Osteocyte (in vitro differentiated cells): ENCODE data around the gene PALM3. TPM values are rescaled to one million over a fixed set of nuclear protein-coding genes. Genes with fewer than 3 reads are reported as not detected.

Experiments
- DNase-seq: peaks from one replicate; pipeline ENCODE4 v3.0.0; 2021; ENCODE audit warnings: mixed read lengths; ENCODE audit not compliant: unreplicated experiment; ENCODE audit errors: extremely low spot score
- H3K27ac Mint-ChIP-seq: one replicate; pipeline ENCODE4 v1.8.0; 2021; ENCODE audit warnings: mild to moderate bottlenecking, mixed read lengths; ENCODE audit not compliant: unreplicated experiment
- H3K27me3 Mint-ChIP-seq: one replicate; pipeline ENCODE4 v1.8.0; 2021; ENCODE audit warnings: mixed read lengths; ENCODE audit not compliant: unreplicated experiment
- H3K36me3 Mint-ChIP-seq: one replicate; pipeline ENCODE4 v1.8.0; 2021; ENCODE audit warnings: mixed read lengths; ENCODE audit not compliant: unreplicated experiment
- H3K4me1 Mint-ChIP-seq: one replicate; pipeline ENCODE4 v1.8.0; 2021; ENCODE audit warnings: mixed read lengths; ENCODE audit not compliant: unreplicated experiment
- H3K4me3 Mint-ChIP-seq: one replicate; pipeline ENCODE4 v1.8.0; 2021; ENCODE audit warnings: mild to moderate bottlenecking, moderate library complexity, mixed read lengths; ENCODE audit not compliant: unreplicated experiment
- H3K9me3 Mint-ChIP-seq: one replicate; pipeline ENCODE4 v1.8.0; 2021; ENCODE audit warnings: mixed read lengths; ENCODE audit not compliant: unreplicated experiment
- CTCF ChIP-seq: fragments of 200-600 bp; sonication (generic); IDR thresholded peaks from 2 replicates; pipeline ENCODE4 v1.5.0; 2021; ENCODE audit warnings: antibody characterized with exemption, mild to moderate bottlenecking, moderate library complexity
- total RNA-seq: library from RNA; stranded (reverse); gene quantifications from 2 replicates; pipeline ENCODE4 v1.2.1, GENCODE V29; 2021

The PALM3 gene
- total RNA-seq, 1 donor from 2014 or later, result 0.30 TPM

- no peak for DNase-seq
- no peaks in the 10 kb centered on the region for H3K27me3 Mint-ChIP-seq
- peak overlapping the region; percentile 98 for H3K27ac Mint-ChIP-seq
- peaks cover 21% of the 10 kb centered on the region for H3K4me1 Mint-ChIP-seq
- TF ChIP-seq CTCF, result no peak
- peak overlapping the region; percentile 97 for H3K4me3 Mint-ChIP-seq
- H3K36me3 Mint-ChIP-seq, result peaks cover 2% of the 10 kb centered on the region
- no peaks in the 10 kb centered on the region for H3K9me3 Mint-ChIP-seq
Measured at GRCh38 chr19:14081797-14082674, 20.2 kb upstream of the PALM3 start.

GRCh38 chr19:14080887-14081796 lies 19.3 kb upstream of the PALM3 start:
- Mint-ChIP-seq H3K27ac (peak overlapping the region; percentile 98), H3K27me3 (no peaks in the 10 kb centered on the region), H3K4me3 (peak overlapping the region; percentile 97), H3K4me1 (peaks cover 21% of the 10 kb centered on the region), H3K9me3 (no peaks in the 10 kb centered on the region), H3K36me3 (no peaks in the 10 kb centered on the region)
- DNase-seq, result peak; percentile 99
- no peak for TF ChIP-seq CTCF

- no peak for TF ChIP-seq CTCF
- no peak for DNase-seq
- Mint-ChIP-seq H3K36me3 (no peaks in the 10 kb centered on the region), H3K27ac (no peak overlapping the region), H3K4me3 (no peak overlapping the region), H3K4me1 (peaks cover 35% of the 10 kb centered on the region), H3K27me3 (no peaks in the 10 kb centered on the region), H3K9me3 (no peaks in the 10 kb centered on the region)
Measured at GRCh38 chr19:14078411-14078810, 16.5 kb upstream of the PALM3 start.

GRCh38 chr19:14073925-14074838 lies 12.3 kb upstream of the PALM3 start:
- H3K36me3 Mint-ChIP-seq, result no peaks in the 10 kb centered on the region
- no peak for DNase-seq
- no peaks in the 10 kb centered on the region for H3K27me3 Mint-ChIP-seq
- H3K9me3 Mint-ChIP-seq, result no peaks in the 10 kb centered on the region
- no peak for TF ChIP-seq CTCF
- peak overlapping the region; percentile 79 for H3K27ac Mint-ChIP-seq
- H3K4me1 Mint-ChIP-seq, result peaks cover 22% of the 10 kb centered on the region
- peak overlapping the region; percentile 91 for H3K4me3 Mint-ChIP-seq
